Left lung (tissue), 10 donors: ENCODE measurements around the gene FRMD4A. TPM values are rescaled to one million over a fixed set of nuclear protein-coding genes. Genes with fewer than 3 reads are reported as not detected.

Experiments
- ATAC-seq: fragments of 200-7000 bp; cut with Tn5 transposase; one replicate; pipeline ENCODE4 v1.9.1; 2020; ENCODE audit warnings: moderate library complexity
- DNase-seq, 4 donors: peaks; one replicate each; pipeline ENCODE4 v3.0.0-alpha.2; 2013 to 2020
- H3K27ac ChIP-seq, 2 donors: fragments of 200-600 bp; sonication (generic) in 1 of 2; one replicate each; pipeline versions ENCODE4 v1.5.0 to v1.8.0; 2020 to 2021
- H3K27me3 ChIP-seq, 2 donors: fragments of 200-600 bp; sonication (generic) in 1 of 2; one replicate each; pipeline versions ENCODE4 v1.5.0 to v1.8.0; 2020 to 2021
- H3K36me3 ChIP-seq, 2 donors: fragments of 200-600 bp; sonication (generic) in 1 of 2; one replicate each; pipeline versions ENCODE4 v1.5.0 to v1.8.0; 2020 to 2021
- H3K4me1 ChIP-seq, 2 donors: fragments of 200-600 bp; one replicate each; pipeline ENCODE4 v1.8.0; 2021
- H3K4me3 ChIP-seq, 2 donors: fragments of 200-600 bp; sonication (generic) in 1 of 2; one replicate each; pipeline versions ENCODE4 v1.5.0 to v1.8.0; 2020 to 2021; ENCODE audit warnings: mild to moderate bottlenecking in 1 of 2
- H3K9me3 ChIP-seq, 2 donors: fragments of 200-600 bp; sonication (generic) in 1 of 2; one replicate each; pipeline versions ENCODE4 v1.5.0 to v1.8.0; 2020 to 2021
- intact Hi-C, 2 donors: fragments of 100-400 bp; cut with DNase I; formaldehyde crosslinking; loops; one replicate each; pipeline versions ENCODE4 v1.11.2 to v1.14.2; 2022
- polyA plus RNA-seq, 6 donors: library from polyadenylated mRNA; unstranded; fragments of 120-200 nt; gene quantifications; one replicate each; pipeline ENCODE4 v1.2.1, GENCODE V29; 2013; ENCODE audit not compliant: insufficient read length in 6 of 6
- total RNA-seq, 2 donors: library from RNA; stranded (reverse); fragmentation: NEBNext Ultra II Directional; extraction: Animal tissue kit (Norgen Biotek cat#: 25700); gene quantifications; one replicate each; pipeline ENCODE4 v1.2.1, GENCODE V29; 2021
- TF ChIP-seq, protein P1 (sequence below), 2 donors: fragments of 200-600 bp; sonication (generic) in 1 of 2; IDR thresholded peaks; one replicate each; pipeline versions ENCODE4 v1.5.0 to v1.8.0; 2021; ENCODE audit warnings: antibody characterized with exemption in 2 of 2
- donor health status: DM: no; HTN: yes; CAD: no.
- donor health status: DM: no; HTN: no; CAD: no.

Gene FRMD4A
- total and polyA plus RNA-seq, 8 donors, result 33.9 to 62.8 (median 57.0) TPM

DNA sequence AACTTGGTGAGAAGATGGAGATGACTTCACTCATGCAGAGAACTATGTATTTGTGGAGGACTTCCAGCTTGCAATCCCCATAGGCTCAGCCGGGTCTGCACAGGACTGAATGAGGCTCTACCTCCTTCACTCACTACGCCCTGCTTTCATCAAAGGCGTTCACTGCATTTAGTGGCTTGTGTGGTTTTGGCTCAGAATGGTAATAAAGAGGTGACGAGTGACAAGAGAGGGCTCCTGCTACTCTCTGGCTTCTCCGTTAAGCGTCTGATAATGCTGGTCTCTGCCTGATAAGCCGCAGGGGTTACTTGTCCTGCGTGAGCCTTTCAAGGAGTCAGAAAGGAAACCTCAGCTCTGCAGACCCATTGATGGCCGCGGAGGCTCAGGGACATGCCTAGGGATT lies 400.6 kb downstream of the FRMD4A start:
- no peaks in the 10 kb centered on the region for H3K36me3 ChIP-seq
- ATAC-seq (no peak), DNase-seq (peak in 1 of 4 donors; percentile 56)
- no peaks in the 10 kb centered on the region for H3K9me3 ChIP-seq
- H3K4me1 ChIP-seq, result no peaks in the 10 kb centered on the region
- H3K27me3 ChIP-seq, result no peaks in the 10 kb centered on the region
- H3K4me3 ChIP-seq, result no peak overlapping the region
- intact Hi-C loops, result no loop called here
- H3K27ac ChIP-seq, result no peak overlapping the region
- TF ChIP-seq, protein P1, sequence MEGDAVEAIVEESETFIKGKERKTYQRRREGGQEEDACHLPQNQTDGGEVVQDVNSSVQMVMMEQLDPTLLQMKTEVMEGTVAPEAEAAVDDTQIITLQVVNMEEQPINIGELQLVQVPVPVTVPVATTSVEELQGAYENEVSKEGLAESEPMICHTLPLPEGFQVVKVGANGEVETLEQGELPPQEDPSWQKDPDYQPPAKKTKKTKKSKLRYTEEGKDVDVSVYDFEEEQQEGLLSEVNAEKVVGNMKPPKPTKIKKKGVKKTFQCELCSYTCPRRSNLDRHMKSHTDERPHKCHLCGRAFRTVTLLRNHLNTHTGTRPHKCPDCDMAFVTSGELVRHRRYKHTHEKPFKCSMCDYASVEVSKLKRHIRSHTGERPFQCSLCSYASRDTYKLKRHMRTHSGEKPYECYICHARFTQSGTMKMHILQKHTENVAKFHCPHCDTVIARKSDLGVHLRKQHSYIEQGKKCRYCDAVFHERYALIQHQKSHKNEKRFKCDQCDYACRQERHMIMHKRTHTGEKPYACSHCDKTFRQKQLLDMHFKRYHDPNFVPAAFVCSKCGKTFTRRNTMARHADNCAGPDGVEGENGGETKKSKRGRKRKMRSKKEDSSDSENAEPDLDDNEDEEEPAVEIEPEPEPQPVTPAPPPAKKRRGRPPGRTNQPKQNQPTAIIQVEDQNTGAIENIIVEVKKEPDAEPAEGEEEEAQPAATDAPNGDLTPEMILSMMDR (IDR thresholded peaks at IDR 0.05), result no peak

DNA sequence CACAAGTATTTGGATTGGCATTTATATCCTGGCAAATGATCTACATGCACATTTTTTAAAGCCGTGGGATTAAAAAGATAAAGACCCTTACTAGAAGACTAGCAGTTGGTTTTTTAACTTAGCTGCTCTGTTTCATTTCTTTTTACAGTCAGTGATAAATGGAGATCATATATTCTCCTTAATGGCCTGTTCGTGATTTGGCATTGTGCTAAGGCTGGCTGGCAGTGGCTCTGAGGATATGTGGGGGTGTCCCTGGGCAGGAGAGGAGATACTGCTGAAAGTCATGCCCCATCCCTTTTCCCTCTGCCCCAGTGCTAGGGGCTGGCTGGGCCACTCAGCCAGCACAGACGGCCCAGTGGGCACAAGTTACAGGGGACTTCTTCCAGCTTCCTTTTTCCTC lies 402.3 kb downstream of the FRMD4A start:
- Histone ChIP-seq H3K4me3 (no peak overlapping the region), H3K36me3 (no peaks in the 10 kb centered on the region), H3K4me1 (no peaks in the 10 kb centered on the region), H3K9me3 (no peaks in the 10 kb centered on the region), H3K27me3 (no peaks in the 10 kb centered on the region), H3K27ac (no peak overlapping the region)
- ATAC-seq (no peak), DNase-seq (no peak)
- TF ChIP-seq, protein P1 (IDR thresholded peaks at IDR 0.05), result no peak
- intact Hi-C loops, result no loop called here

DNA sequence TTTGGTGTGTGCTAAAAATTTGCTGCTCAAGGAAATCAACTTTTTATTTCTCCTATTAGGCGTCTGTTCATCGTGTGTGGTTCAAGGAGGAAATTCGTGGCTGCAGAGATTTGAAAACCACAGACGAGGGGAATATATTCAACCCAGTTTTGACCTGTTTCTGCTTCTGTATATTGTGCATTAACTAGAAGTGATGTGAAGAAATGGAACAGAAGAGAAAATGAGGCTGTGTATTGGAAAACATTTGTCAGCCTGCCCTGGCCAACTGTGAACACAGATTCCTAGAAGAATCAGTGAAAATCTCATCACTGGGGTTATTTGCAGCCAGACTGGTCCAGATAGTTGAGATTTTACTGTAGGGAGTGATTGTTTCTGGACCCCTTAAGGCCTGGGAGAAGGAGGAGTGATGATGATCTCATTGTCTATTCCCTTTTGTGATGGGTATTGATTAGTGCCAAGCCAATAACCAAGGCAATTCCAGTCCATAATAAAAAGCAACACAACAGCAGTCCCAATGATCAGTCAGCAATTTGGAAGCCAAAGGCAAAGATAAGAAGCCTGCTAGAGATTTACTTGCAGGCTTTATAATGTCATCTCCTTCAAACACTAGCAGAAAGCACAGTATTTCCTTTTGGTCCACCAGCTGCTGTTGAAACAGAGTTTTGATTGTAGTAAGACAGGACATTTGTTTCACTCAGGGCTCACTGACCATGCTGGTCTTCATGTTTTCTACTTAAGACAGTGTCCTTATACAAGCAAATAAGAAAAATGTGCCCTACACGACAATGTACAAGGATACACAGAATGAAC lies 404.5 kb downstream of the FRMD4A start:
- H3K9me3 ChIP-seq, result no peaks in the 10 kb centered on the region
- no peaks in the 10 kb centered on the region for H3K4me1 ChIP-seq
- TF ChIP-seq, protein P1 (IDR thresholded peaks at IDR 0.05), result no peak
- no peak overlapping the region for H3K4me3 ChIP-seq
- DNase-seq (no peak), ATAC-seq (peak; percentile 23)
- no peaks in the 10 kb centered on the region for H3K36me3 ChIP-seq
- H3K27me3 ChIP-seq, result no peaks in the 10 kb centered on the region
- H3K27ac ChIP-seq, result no peak overlapping the region
- intact Hi-C loops, result no loop called here

DNA sequence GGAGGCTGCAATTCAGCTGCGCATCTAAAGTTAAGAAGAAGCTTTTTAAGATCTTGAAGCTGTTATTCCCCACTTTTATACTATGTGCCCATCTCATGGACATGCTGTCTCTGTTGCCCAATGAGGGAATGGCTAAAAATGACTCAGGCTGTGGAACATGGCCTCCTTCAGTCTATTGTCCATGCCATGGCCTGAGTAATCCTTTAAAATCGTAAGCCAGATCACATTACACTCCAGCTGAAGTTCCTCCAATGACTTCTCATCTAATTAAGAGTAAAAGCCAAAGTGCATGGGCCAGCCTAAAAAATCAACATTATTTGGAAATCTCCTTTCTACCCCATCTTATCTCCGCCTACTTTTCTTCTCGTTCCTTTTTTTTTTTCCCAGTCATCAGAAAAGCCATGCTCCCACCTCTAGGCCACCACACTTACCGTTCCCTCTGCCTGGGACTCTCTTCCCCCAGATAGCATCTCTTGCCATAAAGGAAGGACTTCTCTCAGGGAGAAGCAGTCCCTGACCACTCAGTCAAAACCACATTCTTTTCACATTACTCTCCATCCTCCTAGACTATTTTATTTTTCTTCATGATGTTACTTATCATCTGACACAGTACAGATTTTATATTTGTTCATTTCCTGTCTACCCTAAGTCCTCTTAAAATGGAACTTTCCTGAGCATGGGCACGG lies 406.5 kb downstream of the FRMD4A start:
- Histone ChIP-seq H3K27me3 (no peaks in the 10 kb centered on the region), H3K36me3 (no peaks in the 10 kb centered on the region), H3K4me3 (no peak overlapping the region), H3K27ac (peak overlapping the region in 1 of 2 donors; percentile 23), H3K4me1 (no peaks in the 10 kb centered on the region), H3K9me3 (no peaks in the 10 kb centered on the region)
- no peak for DNase-seq
- ATAC-seq, result peak; percentile 65
- intact Hi-C loops, result no loop called here
- TF ChIP-seq, protein P1 (IDR thresholded peaks at IDR 0.05), result no peak

DNA sequence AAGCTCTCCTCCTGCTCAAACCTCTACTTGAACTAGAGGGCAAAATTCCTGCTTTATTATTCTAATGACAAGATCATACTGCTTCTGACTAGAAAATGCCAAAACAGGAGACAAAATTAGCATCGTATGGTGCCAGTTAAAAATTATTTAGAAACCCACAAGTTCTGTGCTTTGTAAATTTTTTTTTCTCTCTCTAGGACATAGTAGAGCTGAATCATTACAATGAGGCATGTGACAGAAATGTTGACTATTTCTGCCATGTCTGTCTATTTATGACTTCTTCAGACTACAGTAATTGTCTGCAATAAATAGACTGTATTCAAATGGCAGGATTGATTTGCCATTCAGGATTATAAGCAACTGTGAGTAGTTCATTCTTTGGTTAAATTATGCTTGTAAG lies 408.1 kb downstream of the FRMD4A start:
- Histone ChIP-seq H3K27me3 (no peaks in the 10 kb centered on the region), H3K4me1 (no peaks in the 10 kb centered on the region), H3K4me3 (no peak overlapping the region), H3K27ac (no peak overlapping the region), H3K9me3 (no peaks in the 10 kb centered on the region), H3K36me3 (no peaks in the 10 kb centered on the region)
- DNase-seq, result no peak
- intact Hi-C loops, result no loop called here
- ATAC-seq, result no peak
- TF ChIP-seq, protein P1 (IDR thresholded peaks at IDR 0.05), result no peak
